Ishikawa (cell line): Measurements from ENCODE around the gene CFAP61.

ENCODE experiments used
- CEBPB ChIP-seq: IDR thresholded peaks from 2 replicates; pipeline ENCODE4 v1.6.1; 2012
- CREB1 ChIP-seq: IDR thresholded peaks from 2 replicates; pipeline ENCODE4 v1.6.1; 2012; ENCODE audit warnings: low read depth
- EGR1 ChIP-seq: IDR thresholded peaks from 2 replicates; pipeline ENCODE4 v1.6.1; 2012
- EP300 ChIP-seq: IDR thresholded peaks from 2 replicates; pipeline ENCODE4 v1.6.1; 2012; ENCODE audit warnings: borderline replicate concordance
- FOXM1 ChIP-seq: IDR thresholded peaks from 2 replicates; pipeline ENCODE4 v1.6.1; 2012; ENCODE audit warnings: low read depth, borderline replicate concordance
- MAX ChIP-seq: IDR thresholded peaks from 2 replicates; pipeline ENCODE4 v1.6.1; 2012
- NFIC ChIP-seq: IDR thresholded peaks from 2 replicates; pipeline ENCODE4 v1.6.1; 2012
- RAD21 ChIP-seq: IDR thresholded peaks from 2 replicates; pipeline ENCODE4 v1.6.1; 2012; ENCODE audit warnings: low read depth
- TAF1 ChIP-seq: IDR thresholded peaks from 2 replicates; pipeline ENCODE4 v1.6.1; 2012; ENCODE audit warnings: low read depth, mild to moderate bottlenecking
- TCF12 ChIP-seq: IDR thresholded peaks from 2 replicates; pipeline ENCODE4 v1.6.1; 2012; ENCODE audit warnings: low read depth
- TEAD4 ChIP-seq: IDR thresholded peaks from 2 replicates; pipeline ENCODE4 v1.6.1; 2012
- YY1 ChIP-seq: IDR thresholded peaks from 2 replicates; pipeline ENCODE4 v1.6.1; 2012; ENCODE audit warnings: low read depth
- ZBTB7A ChIP-seq: IDR thresholded peaks from 2 replicates; pipeline ENCODE4 v1.6.1; 2012; ENCODE audit warnings: low read depth
- TF ChIP-seq, protein P1 (sequence below): IDR thresholded peaks from 2 replicates; pipeline ENCODE4 v1.6.1; 2012; ENCODE audit warnings: low read depth, mild to moderate bottlenecking
- TF ChIP-seq, protein P2 (sequence below): IDR thresholded peaks from 2 replicates; pipeline ENCODE4 v1.6.1; 2012

CFAP61 gene

GRCh38 chr20:20034486-20034885, 17.8 kb upstream of the CFAP61 start:
- no peak for TF ChIP-seq EGR1
- no peak for TF ChIP-seq TCF12
- TF ChIP-seq, protein P1, sequence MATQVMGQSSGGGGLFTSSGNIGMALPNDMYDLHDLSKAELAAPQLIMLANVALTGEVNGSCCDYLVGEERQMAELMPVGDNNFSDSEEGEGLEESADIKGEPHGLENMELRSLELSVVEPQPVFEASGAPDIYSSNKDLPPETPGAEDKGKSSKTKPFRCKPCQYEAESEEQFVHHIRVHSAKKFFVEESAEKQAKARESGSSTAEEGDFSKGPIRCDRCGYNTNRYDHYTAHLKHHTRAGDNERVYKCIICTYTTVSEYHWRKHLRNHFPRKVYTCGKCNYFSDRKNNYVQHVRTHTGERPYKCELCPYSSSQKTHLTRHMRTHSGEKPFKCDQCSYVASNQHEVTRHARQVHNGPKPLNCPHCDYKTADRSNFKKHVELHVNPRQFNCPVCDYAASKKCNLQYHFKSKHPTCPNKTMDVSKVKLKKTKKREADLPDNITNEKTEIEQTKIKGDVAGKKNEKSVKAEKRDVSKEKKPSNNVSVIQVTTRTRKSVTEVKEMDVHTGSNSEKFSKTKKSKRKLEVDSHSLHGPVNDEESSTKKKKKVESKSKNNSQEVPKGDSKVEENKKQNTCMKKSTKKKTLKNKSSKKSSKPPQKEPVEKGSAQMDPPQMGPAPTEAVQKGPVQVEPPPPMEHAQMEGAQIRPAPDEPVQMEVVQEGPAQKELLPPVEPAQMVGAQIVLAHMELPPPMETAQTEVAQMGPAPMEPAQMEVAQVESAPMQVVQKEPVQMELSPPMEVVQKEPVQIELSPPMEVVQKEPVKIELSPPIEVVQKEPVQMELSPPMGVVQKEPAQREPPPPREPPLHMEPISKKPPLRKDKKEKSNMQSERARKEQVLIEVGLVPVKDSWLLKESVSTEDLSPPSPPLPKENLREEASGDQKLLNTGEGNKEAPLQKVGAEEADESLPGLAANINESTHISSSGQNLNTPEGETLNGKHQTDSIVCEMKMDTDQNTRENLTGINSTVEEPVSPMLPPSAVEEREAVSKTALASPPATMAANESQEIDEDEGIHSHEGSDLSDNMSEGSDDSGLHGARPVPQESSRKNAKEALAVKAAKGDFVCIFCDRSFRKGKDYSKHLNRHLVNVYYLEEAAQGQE, result no peak
- no peak for TF ChIP-seq CEBPB

GRCh38 chr20:20036756-20037155, 15.6 kb upstream of the CFAP61 start:
- TF ChIP-seq MAX, result no peak

DNA sequence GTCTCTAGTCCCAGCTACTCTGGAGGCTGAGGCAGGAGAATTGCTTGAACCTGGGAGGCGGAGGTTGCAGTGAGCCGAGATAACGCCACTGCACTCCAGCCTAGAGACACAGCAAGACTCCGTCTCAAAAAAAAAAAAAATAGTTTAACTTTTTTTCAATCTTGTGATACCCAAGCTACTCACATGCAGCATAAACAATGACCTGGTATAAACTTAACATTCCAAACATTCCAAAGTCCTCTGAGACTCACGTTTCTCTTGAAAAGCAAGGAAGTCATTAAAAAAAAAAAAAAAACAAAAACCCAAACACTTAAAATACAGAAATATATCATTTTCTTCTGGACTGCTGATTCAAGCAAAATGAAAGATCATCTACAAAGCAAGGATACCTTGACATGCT, 14.4 kb upstream of the CFAP61 start:
- peak; percentile 46 for TF ChIP-seq TEAD4
- TF ChIP-seq, protein P2, sequence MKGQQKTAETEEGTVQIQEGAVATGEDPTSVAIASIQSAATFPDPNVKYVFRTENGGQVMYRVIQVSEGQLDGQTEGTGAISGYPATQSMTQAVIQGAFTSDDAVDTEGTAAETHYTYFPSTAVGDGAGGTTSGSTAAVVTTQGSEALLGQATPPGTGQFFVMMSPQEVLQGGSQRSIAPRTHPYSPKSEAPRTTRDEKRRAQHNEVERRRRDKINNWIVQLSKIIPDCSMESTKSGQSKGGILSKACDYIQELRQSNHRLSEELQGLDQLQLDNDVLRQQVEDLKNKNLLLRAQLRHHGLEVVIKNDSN, result no peak

DNA sequence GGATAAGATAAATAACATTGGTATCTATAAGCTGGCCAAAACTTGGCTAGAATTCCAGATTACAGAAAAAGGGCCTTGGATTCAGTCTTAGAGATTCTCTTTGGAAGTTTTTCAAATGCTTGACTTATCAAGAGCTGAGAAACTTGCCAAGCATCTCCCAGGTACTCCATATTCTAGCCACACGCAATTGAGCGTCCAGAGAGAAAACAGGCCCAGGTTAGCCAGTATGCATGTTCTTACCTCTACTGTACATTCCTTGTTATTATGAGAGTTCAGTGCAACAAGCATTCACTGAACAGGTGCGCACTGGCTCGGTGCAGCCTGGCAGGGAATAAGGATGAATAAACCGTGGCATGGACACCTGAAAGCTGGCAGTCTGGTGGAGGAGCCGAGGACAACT, 13.7 kb upstream of the CFAP61 start:
- TF ChIP-seq CREB1, result no peak
- TF ChIP-seq, protein P2, result no peak
- no peak for TF ChIP-seq TCF12

- TF ChIP-seq EP300 (no peak), RAD21 (no peak), CREB1 (no peak), MAX (no peak), ZBTB7A (no peak), CEBPB (no peak), NFIC (no peak), TEAD4 (no peak), YY1 (no peak), TAF1 (no peak), EGR1 (no peak), FOXM1 (no peak), TCF12 (no peak)
- TF ChIP-seq, protein P1, result no peak
- TF ChIP-seq, protein P2, result no peak
Measured at GRCh38 chr20:20039752-20040387, 12.5 kb upstream of the CFAP61 start.

DNA sequence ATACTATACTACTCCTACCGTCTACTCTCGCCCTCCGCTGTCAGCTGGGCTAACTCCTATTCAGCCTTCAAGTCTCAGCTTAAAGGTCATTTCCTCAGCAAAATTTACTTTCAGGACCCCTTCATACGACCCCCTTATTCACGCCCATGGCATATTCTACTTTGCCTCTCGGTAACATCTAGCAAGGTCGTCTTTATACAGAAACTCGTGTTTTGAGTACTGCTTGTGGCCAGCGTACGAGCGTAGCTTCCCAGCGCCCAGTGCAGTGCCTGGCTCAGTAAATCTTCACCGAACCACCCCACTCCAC, 612 bp upstream of the CFAP61 start:
- TF ChIP-seq TEAD4 (no peak), RAD21 (no peak), CEBPB (no peak), YY1 (no peak), EP300 (no peak), NFIC (no peak), EGR1 (no peak)
- TF ChIP-seq, protein P1, result no peak
- TF ChIP-seq, protein P2, result no peak
